Effector CD8-positive, alpha-beta T cell (primary cell): Measurements from ENCODE around the gene FCHSD2.
"Not testable (repeated sequence)": the region's sequence is repeated elsewhere in the genome, so short reads cannot be mapped to it uniquely, and the experiment has no call there.

Experiments
- DNase-seq: peaks from one replicate; lab custom pipeline; 2025; lab: John Stamatoyannopoulos, UW

The FCHSD2 gene

GRCh38 chr11:73151416-73151815 lies 9.3 kb upstream of the FCHSD2 start:
- no peak for DNase-seq

GRCh38 chr11:73149105-73149504 lies 7.0 kb upstream of the FCHSD2 start:
- DNase-seq, result no peak

GRCh38 chr11:73147771-73148681 lies 5.9 kb upstream of the FCHSD2 start:
- no peak for DNase-seq

- no peak for DNase-seq
These were observed 4.0 kb upstream of the FCHSD2 start for GRCh38 chr11:73145986-73146575.

- DNase-seq, result no peak
These were observed 1.2 kb upstream of the FCHSD2 start for GRCh38 chr11:73143126-73143838.

GRCh38 chr11:73141309-73142127 lies 600 bp downstream of the FCHSD2 start:
- DNase-seq, result peak; percentile 54

GRCh38 chr11:73141031-73141308 lies 1.1 kb downstream of the FCHSD2 start:
- DNase-seq, result no peak

GRCh38 chr11:73140213-73141030 lies 1.7 kb downstream of the FCHSD2 start:
- no peak for DNase-seq

- no peak for DNase-seq
These were observed 2.5 kb downstream of the FCHSD2 start for GRCh38 chr11:73139476-73140198.

- DNase-seq, result no peak
These were observed 4.2 kb downstream of the FCHSD2 start for GRCh38 chr11:73137944-73138274.

GRCh38 chr11:73137262-73137943 lies 4.7 kb downstream of the FCHSD2 start:
- DNase-seq, result no peak

GRCh38 chr11:73136722-73137121 lies 5.4 kb downstream of the FCHSD2 start:
- DNase-seq, result not testable (repeated sequence)

- no peak for DNase-seq
These were observed 6.5 kb downstream of the FCHSD2 start for GRCh38 chr11:73135346-73136284.

- DNase-seq, result not testable (repeated sequence)
These were observed 9.8 kb downstream of the FCHSD2 start for GRCh38 chr11:73132349-73132748.

GRCh38 chr11:73130181-73130580 lies 11.9 kb downstream of the FCHSD2 start:
- no peak for DNase-seq

GRCh38 chr11:73129198-73129597 lies 12.9 kb downstream of the FCHSD2 start:
- no peak for DNase-seq

GRCh38 chr11:73126804-73127480 lies 15.2 kb downstream of the FCHSD2 start:
- no peak for DNase-seq

GRCh38 chr11:73124800-73125199 lies 17.3 kb downstream of the FCHSD2 start:
- no peak for DNase-seq
